Trophoblast cell (in vitro differentiated cells and primary cell): Measurements from ENCODE around the gene P3H2.

Experiments used
- DNase-seq, 2 donors: peaks; one replicate each; pipeline ENCODE4 v3.0.0-alpha.2; 2016
- H2AFZ ChIP-seq: 2 replicates; pipeline ENCODE4 v1.6.1; 2013; ENCODE audit warnings: low read length, moderate library complexity, mild to moderate bottlenecking; ENCODE audit not compliant: insufficient read depth, poor library complexity
- H2AK5ac ChIP-seq: 2 replicates; pipeline ENCODE4 v1.6.1; 2013; ENCODE audit warnings: mild to moderate bottlenecking, low read length
- H2BK120ac ChIP-seq: 2 replicates; pipeline ENCODE4 v1.6.1; 2013; ENCODE audit warnings: low read length, mild to moderate bottlenecking, moderate library complexity; ENCODE audit not compliant: insufficient read depth, poor library complexity
- H2BK12ac ChIP-seq: 2 replicates; pipeline ENCODE4 v1.6.1; 2013; ENCODE audit warnings: mild to moderate bottlenecking, low read length, moderate library complexity
- H2BK5ac ChIP-seq: 2 replicates; pipeline ENCODE4 v1.6.1; 2013; ENCODE audit warnings: low read length, low read depth, moderate library complexity, mild to moderate bottlenecking; ENCODE audit not compliant: poor library complexity
- H3K14ac ChIP-seq: 2 replicates; pipeline ENCODE4 v1.6.1; 2013; ENCODE audit warnings: mild to moderate bottlenecking, low read length
- H3K18ac ChIP-seq: 2 replicates; pipeline ENCODE4 v1.6.1; 2013; ENCODE audit warnings: mild to moderate bottlenecking, low read length
- H3K23ac ChIP-seq: 2 replicates; pipeline ENCODE4 v1.6.1; 2013; ENCODE audit warnings: low read length
- H3K27ac ChIP-seq: 2 replicates; pipeline ENCODE4 v1.5.1; 2013; ENCODE audit warnings: low read depth, mild to moderate bottlenecking, inconsistent platforms, low read length, moderate library complexity
- H3K27me3 ChIP-seq: 2 replicates; pipeline ENCODE4 v1.6.1; 2013; ENCODE audit warnings: inconsistent platforms, mild to moderate bottlenecking, low read length, moderate library complexity; ENCODE audit not compliant: insufficient read depth
- H3K36me3 ChIP-seq, 2 experiments: 1 replicate in 1 of 2; 2 replicates in 1 of 2; pipeline ENCODE4 v1.6.1; 2013; ENCODE audit warnings: low read length in 2 of 2, mild to moderate bottlenecking in 2 of 2, moderate library complexity in 1 of 2; ENCODE audit not compliant: insufficient read depth in 2 of 2, control insufficient read depth in 1 of 2
- H3K4ac ChIP-seq: 2 replicates; pipeline ENCODE4 v1.6.1; 2013; ENCODE audit warnings: low read depth, mild to moderate bottlenecking, low read length, moderate library complexity
- H3K4me1 ChIP-seq, 2 experiments: 1 replicate in 1 of 2; 2 replicates in 1 of 2; pipeline ENCODE4 v1.6.1; 2013; ENCODE audit warnings: low read length in 2 of 2, mild to moderate bottlenecking in 2 of 2, moderate library complexity in 1 of 2; ENCODE audit not compliant: insufficient read depth in 2 of 2, control insufficient read depth in 1 of 2
- H3K4me2 ChIP-seq: 2 replicates; pipeline ENCODE4 v1.6.1; 2013; ENCODE audit warnings: inconsistent platforms, mild to moderate bottlenecking, low read length, moderate library complexity
- H3K4me3 ChIP-seq: 2 replicates; pipeline ENCODE4 v1.5.1; 2013; ENCODE audit warnings: mild to moderate bottlenecking, low read depth, low read length, inconsistent platforms
- H3K79me1 ChIP-seq: one replicate; pipeline ENCODE4 v1.6.1; 2013; ENCODE audit warnings: low read length
- H3K79me2 ChIP-seq: 2 replicates; pipeline ENCODE4 v1.6.1; 2013; ENCODE audit warnings: low read length, mild to moderate bottlenecking; ENCODE audit not compliant: control insufficient read depth, insufficient read depth, poor library complexity
- H3K9ac ChIP-seq: 2 replicates; pipeline ENCODE4 v1.6.1; 2013; ENCODE audit warnings: mild to moderate bottlenecking, low read length
- H3K9me3 ChIP-seq: 2 replicates; pipeline ENCODE4 v1.6.1; 2013; ENCODE audit warnings: low read depth, mild to moderate bottlenecking, control low read depth, inconsistent platforms, low read length; ENCODE audit not compliant: insufficient read depth
- H4K12ac ChIP-seq: 2 replicates; pipeline ENCODE4 v1.6.1; 2013; ENCODE audit warnings: low read depth, mild to moderate bottlenecking, low read length, moderate library complexity
- H4K8ac ChIP-seq: 2 replicates; pipeline ENCODE4 v1.6.1; 2013; ENCODE audit warnings: low read depth, mild to moderate bottlenecking, low read length, moderate library complexity
- H4K91ac ChIP-seq: one replicate; pipeline ENCODE4 v1.6.1; 2013; ENCODE audit warnings: low read depth, mild to moderate bottlenecking, low read length, moderate library complexity
- WGBS: extraction: QIAGEN DNeasy Blood & Tissue Kit; methylation state at CpG from one replicate; pipeline ENCODE4 v1.1.7; 2013; ENCODE audit warnings: missing lambda C conversion rate; ENCODE audit not compliant: insufficient read length, insufficient coverage; ENCODE audit errors: extremely low coverage; 5-methylcytosine and 5-hydroxymethylcytosine counted together

The P3H2 gene

GRCh38 chr3:190003068-190003467 lies 117.6 kb downstream of the P3H2 start:
- WGBS, result no CpG with 5 or more reads among the region's 3 CpGs
- DNase-seq, result no peak
- H3K27me3 ChIP-seq, result no peaks in the 10 kb centered on the region

DNA sequence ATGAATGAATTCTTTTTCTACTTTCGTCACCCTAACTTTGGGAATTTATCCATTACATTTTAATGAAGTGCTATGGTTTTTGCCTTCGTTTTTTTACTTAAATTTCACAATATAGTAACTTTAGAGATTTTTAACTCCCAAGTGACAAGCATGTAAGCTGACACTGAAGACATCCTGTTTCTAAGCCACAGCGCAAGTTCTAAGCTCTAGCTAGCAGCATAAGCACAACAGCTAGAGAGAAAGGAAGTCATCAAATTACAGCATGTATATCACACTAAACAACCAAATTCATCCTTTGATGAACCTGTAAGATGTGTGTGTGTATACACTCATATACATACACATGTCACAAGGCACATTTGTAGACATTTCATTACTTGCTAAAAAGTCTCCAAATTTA lies 119.3 kb downstream of the P3H2 start:
- WGBS, result 100% methylated on average over 1 of the region's 3 CpGs
- no peak overlapping the region for H3K4ac ChIP-seq
- no peak overlapping the region for H4K12ac ChIP-seq
- no peak overlapping the region for H3K4me2 ChIP-seq
- no peak overlapping the region for H4K91ac ChIP-seq
- no peaks in the 10 kb centered on the region for H3K9me3 ChIP-seq
- no peak for DNase-seq
- H4K8ac ChIP-seq, result no peak overlapping the region
- no peak overlapping the region for H2AFZ ChIP-seq
- H3K79me1 ChIP-seq, result no peaks in the 10 kb centered on the region
- no peaks in the 10 kb centered on the region for H3K79me2 ChIP-seq
- H3K14ac ChIP-seq, result no peak overlapping the region
- H2BK5ac ChIP-seq, result no peak overlapping the region
- H2BK12ac ChIP-seq, result no peak overlapping the region
- no peak overlapping the region for H3K18ac ChIP-seq
- no peak overlapping the region for H2AK5ac ChIP-seq
- no peak overlapping the region for H2BK120ac ChIP-seq
- no peaks in the 10 kb centered on the region for H3K36me3 ChIP-seq
- no peaks in the 10 kb centered on the region for H3K27me3 ChIP-seq
- H3K23ac ChIP-seq, result no peak overlapping the region
- no peak overlapping the region for H3K27ac ChIP-seq
- H3K9ac ChIP-seq, result no peak overlapping the region
- H3K4me1 ChIP-seq, result peaks cover 0 to 2% of the 10 kb centered on the region in 2 experiments
- H3K4me3 ChIP-seq, result no peak overlapping the region

More at GRCh38 chr3:190003068-190003467, 117.6 kb downstream of the P3H2 start:
- Histone ChIP-seq H3K79me2 (no peaks in the 10 kb centered on the region), H2BK120ac (no peak overlapping the region), H3K4me2 (no peak overlapping the region), H3K18ac (no peak overlapping the region), H3K23ac (no peak overlapping the region), H2BK5ac (no peak overlapping the region), H3K9me3 (no peaks in the 10 kb centered on the region), H3K4me1 (peaks cover 0 to 2% of the 10 kb centered on the region in 2 experiments), H2BK12ac (no peak overlapping the region), H3K4me3 (no peak overlapping the region), H3K27ac (no peak overlapping the region), H3K14ac (no peak overlapping the region), H4K12ac (no peak overlapping the region), H4K8ac (no peak overlapping the region), H4K91ac (no peak overlapping the region), H2AK5ac (no peak overlapping the region), H3K4ac (no peak overlapping the region), H2AFZ (no peak overlapping the region), H3K9ac (no peak overlapping the region), H3K79me1 (no peaks in the 10 kb centered on the region), H3K36me3 (no peaks in the 10 kb centered on the region)

DNA sequence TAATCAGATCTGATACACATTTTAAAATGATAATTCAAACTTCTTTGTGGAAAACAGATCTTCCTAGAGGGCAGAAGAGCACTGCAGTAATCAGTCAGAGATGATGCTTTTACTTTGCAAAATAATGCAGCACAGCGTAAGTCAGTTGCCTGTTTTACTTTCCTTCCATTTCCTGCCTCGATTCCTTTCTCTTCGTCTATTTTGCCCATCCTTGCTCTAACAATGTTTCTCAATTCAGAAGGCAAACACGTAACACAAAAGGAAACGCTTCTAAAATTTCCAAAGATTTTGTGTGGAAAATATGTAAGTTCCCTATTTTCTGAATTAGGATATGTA lies 119.9 kb downstream of the P3H2 start:
- H3K4me3 ChIP-seq, result no peak overlapping the region
- peaks cover 0 to 2% of the 10 kb centered on the region in 2 experiments for H3K4me1 ChIP-seq
- H2BK120ac ChIP-seq, result no peak overlapping the region
- H2AK5ac ChIP-seq, result no peak overlapping the region
- no peak overlapping the region for H4K12ac ChIP-seq
- H2BK5ac ChIP-seq, result no peak overlapping the region
- no peak overlapping the region for H3K27ac ChIP-seq
- no peaks in the 10 kb centered on the region for H3K79me1 ChIP-seq
- no peak overlapping the region for H3K4ac ChIP-seq
- no peak overlapping the region for H4K91ac ChIP-seq
- H3K36me3 ChIP-seq, result no peaks in the 10 kb centered on the region
- H3K79me2 ChIP-seq, result no peaks in the 10 kb centered on the region
- H3K23ac ChIP-seq, result no peak overlapping the region
- DNase-seq, result no peak
- H2AFZ ChIP-seq, result no peak overlapping the region
- WGBS, result no CpG with 5 or more reads among the region's 5 CpGs
- no peaks in the 10 kb centered on the region for H3K27me3 ChIP-seq
- H3K9me3 ChIP-seq, result no peaks in the 10 kb centered on the region
- H3K4me2 ChIP-seq, result no peak overlapping the region
- H2BK12ac ChIP-seq, result no peak overlapping the region
- H3K9ac ChIP-seq, result no peak overlapping the region
- no peak overlapping the region for H3K14ac ChIP-seq
- no peak overlapping the region for H3K18ac ChIP-seq
- H4K8ac ChIP-seq, result no peak overlapping the region

DNA sequence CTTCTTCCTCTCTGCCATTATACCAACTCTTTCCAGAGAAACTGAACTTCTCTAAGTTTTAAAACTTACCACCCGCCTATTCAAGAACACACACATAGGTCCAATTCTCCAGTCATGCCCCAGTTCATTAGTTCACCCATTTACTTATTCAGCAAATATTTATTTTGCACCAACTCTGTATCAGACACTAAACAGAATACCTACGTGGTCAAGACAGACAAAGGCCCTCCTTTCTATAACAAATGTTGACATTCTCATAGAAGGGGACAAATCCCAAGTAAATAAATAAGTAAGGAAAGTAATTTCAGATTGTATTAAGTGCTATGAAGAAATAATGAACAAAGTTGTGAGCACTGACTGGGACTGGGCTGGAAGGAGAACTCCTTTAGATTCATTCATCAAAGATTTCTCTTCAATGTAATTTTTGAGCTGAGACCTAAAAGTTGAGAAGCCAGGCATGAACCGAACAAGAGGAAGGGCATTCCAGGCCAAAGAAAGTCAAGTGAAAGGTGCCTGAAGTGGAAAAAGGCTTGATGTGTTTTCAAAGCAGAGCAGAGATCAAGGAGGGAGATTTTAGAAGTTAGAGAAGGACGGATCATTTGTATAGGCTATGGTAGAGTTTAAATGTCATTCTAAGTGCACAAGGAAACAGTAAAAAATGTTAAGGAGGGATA lies 120.4 kb downstream of the P3H2 start:
- no peak overlapping the region for H2AK5ac ChIP-seq
- H3K14ac ChIP-seq, result no peak overlapping the region
- no peak overlapping the region for H2BK120ac ChIP-seq
- no peaks in the 10 kb centered on the region for H3K79me2 ChIP-seq
- no peak overlapping the region for H4K12ac ChIP-seq
- no CpG with 5 or more reads among the region's 4 CpGs for WGBS
- H3K27me3 ChIP-seq, result no peaks in the 10 kb centered on the region
- H3K4me2 ChIP-seq, result no peak overlapping the region
- H3K23ac ChIP-seq, result no peak overlapping the region
- no peak overlapping the region for H3K4ac ChIP-seq
- H3K36me3 ChIP-seq, result no peaks in the 10 kb centered on the region
- H3K9me3 ChIP-seq, result no peaks in the 10 kb centered on the region
- no peak overlapping the region for H2BK5ac ChIP-seq
- H4K8ac ChIP-seq, result no peak overlapping the region
- H3K18ac ChIP-seq, result no peak overlapping the region
- H3K4me3 ChIP-seq, result no peak overlapping the region
- no peak overlapping the region for H4K91ac ChIP-seq
- DNase-seq, result no peak
- H3K79me1 ChIP-seq, result no peaks in the 10 kb centered on the region
- H3K9ac ChIP-seq, result no peak overlapping the region
- no peak overlapping the region for H2AFZ ChIP-seq
- H2BK12ac ChIP-seq, result no peak overlapping the region
- no peak overlapping the region for H3K27ac ChIP-seq
- H3K4me1 ChIP-seq, result peaks cover 0 to 2% of the 10 kb centered on the region in 2 experiments
